Activated naive CD4-positive, alpha-beta T cell treated with anti-CD3 and anti-CD28 coated beads for 36 hours (primary cell): ENCODE measurements around the gene NUDT3. TPM values are rescaled to one million over a fixed set of nuclear protein-coding genes. Genes with fewer than 3 reads are reported as not detected.

Experiments
- CTCF ChIA-PET: fragments of 350-600 bp; sonication (Branson Sonifier 250); formaldehyde crosslinking; loops from one replicate; lab custom pipeline; 2021; ENCODE audit warnings: antibody characterized with exemption; lab: Charles Lee
- DNase-seq: peaks from one replicate; pipeline ENCODE4 v3.0.0-alpha.2; 2020
- H3K27ac Mint-ChIP-seq: one replicate; pipeline ENCODE4 v1.8.0; 2021; ENCODE audit warnings: mild to moderate bottlenecking, mixed read lengths
- H3K27me3 Mint-ChIP-seq: one replicate; pipeline ENCODE4 v1.8.0; 2021; ENCODE audit warnings: low read depth, mixed read lengths
- H3K36me3 Mint-ChIP-seq: one replicate; pipeline ENCODE4 v1.8.0; 2021; ENCODE audit warnings: low read depth, mixed read lengths
- H3K4me1 Mint-ChIP-seq: one replicate; pipeline ENCODE4 v1.8.0; 2021; ENCODE audit warnings: low read depth, mixed read lengths
- H3K4me3 Mint-ChIP-seq: one replicate; pipeline ENCODE4 v1.8.0; 2021; ENCODE audit warnings: mild to moderate bottlenecking, moderate library complexity, mixed read lengths
- H3K9me3 Mint-ChIP-seq: one replicate; pipeline ENCODE4 v1.8.0; 2021; ENCODE audit warnings: mixed read lengths
- intact Hi-C: fragments of 100-400 bp; cut with micrococcal nuclease; formaldehyde crosslinking; loops from one replicate; pipeline ENCODE4 v1.15.1; 2023
- total RNA-seq, 2 experiments: library from RNA; stranded (reverse); gene quantifications; one replicate each; pipeline ENCODE4 v1.2.3, GENCODE V29; 2021

Gene NUDT3
- total RNA-seq, 2 experiments from 2014 or later, result 14.0 to 14.3 TPM

DNA sequence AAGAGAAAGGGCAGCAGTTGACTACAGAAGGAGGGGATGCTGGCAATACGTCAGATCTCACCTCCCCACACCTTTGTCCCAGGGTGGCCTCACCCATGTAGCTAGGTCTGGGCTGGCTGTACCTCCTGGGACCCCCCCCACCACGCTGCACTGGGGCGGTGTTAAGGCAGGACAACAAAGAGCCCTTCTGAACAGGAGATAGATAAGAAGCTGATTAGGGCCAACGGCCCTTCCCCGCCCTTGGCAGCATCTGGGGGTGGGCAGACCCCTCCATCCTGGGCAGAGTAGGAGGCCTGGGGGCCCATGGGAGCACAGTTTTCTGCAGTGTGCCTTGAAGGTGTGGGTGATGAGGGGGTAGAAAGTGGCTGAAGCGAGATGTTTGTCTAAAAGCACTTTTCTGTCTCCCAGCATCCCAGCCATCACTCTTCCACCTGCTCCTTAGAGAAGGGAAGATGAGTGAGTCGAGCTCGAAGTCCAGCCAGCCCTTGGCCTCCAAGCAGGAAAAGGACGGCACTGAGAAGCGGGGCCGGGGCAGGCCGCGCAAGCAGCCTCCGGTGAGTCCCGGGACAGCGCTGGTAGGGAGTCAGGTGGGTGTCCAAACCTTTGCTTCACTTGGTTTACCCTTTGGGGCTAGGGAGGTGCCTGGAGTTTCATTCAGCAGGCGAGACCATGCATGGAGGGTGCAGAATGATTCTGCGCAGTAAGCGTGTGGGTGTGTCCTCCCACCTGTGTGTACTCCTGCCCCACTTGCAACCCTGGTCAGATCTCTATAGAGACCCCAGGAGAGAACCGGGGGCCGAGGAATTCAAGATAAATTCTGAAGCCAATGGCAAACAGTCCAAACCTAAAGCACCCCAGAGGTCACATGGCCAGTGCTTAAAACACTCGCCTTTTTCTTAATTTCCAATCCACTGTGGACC, 151.9 kb downstream of the NUDT3 start:
- intact Hi-C loops, result loop anchor here (10.0 kb wide), 1 partner anchor 1046 kb away; the partner anchor contains the start of gene COL11A2
- CTCF ChIA-PET, result interaction anchor here (1.5 kb wide), 1 partner anchor 45 kb away, joined by 11 read pairs; no protein-coding TSS in a partner anchor
- no peak for DNase-seq
- H3K27me3 Mint-ChIP-seq, result no peaks in the 10 kb centered on the region
- no peaks in the 10 kb centered on the region for H3K9me3 Mint-ChIP-seq
- H3K4me1 Mint-ChIP-seq, result peaks cover 76% of the 10 kb centered on the region
- H3K36me3 Mint-ChIP-seq, result peaks cover 62% of the 10 kb centered on the region
- H3K27ac Mint-ChIP-seq, result peak overlapping the region; percentile 97
- H3K4me3 Mint-ChIP-seq, result no peak overlapping the region

DNA sequence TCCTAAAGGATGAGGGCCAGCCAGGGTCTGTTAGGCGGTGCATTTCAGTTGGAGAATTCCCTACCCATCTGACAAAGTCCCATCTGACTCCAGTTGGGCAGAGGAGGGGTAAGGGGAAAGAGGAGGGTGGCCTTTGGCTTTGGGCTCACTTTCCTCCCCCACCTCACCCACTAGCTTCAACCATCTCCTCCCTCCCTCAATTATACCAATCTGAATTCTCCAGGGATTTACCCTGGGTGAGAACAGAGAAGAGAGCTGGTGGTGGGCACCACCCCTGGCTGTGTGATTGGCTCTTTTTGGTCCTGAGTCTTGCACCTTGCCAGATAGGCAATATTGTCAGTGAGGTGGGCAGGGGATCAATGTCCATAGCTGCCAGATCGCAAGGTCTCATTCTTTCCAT, 152.6 kb downstream of the NUDT3 start:
- CTCF ChIA-PET, result interaction anchor here (1.5 kb wide), 1 partner anchor 44 kb away, joined by 11 read pairs; no protein-coding TSS in a partner anchor
- intact Hi-C loops, result loop anchor here (5.0 to 10.0 kb wide), 3 partner anchors 58 to 1045 kb away; partner anchors contain the start of genes COL11A2 and CUTA
- no peaks in the 10 kb centered on the region for H3K9me3 Mint-ChIP-seq

DNA sequence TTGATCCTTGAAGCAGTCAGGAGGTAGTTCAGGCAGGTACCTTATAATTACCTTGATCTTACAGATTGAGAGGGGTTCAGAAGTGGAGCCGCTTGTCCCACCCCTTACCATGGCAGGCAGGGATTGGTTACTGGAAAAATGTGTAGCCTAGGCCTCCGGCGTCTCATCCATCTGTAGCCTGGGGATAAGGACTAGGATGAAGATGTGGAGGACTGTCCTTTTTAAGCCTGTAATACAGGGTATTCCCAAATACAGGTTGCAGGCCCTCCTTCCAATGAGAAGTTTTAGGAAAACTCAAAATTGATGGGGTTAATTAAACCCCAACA, 153.0 kb downstream of the NUDT3 start:
- peak overlapping the region; percentile 97 for H3K27ac Mint-ChIP-seq
- CTCF ChIA-PET, result interaction anchor here (1.5 kb wide), 1 partner anchor 44 kb away, joined by 11 read pairs; no protein-coding TSS in a partner anchor
- no peak for DNase-seq
- peaks cover 65% of the 10 kb centered on the region for H3K4me1 Mint-ChIP-seq
- H3K36me3 Mint-ChIP-seq, result peaks cover 52% of the 10 kb centered on the region
- intact Hi-C loops, result loop anchor here (5.0 kb wide), 2 partner anchors 57 to 822 kb away; partner anchors contain the start of gene CUTA
- H3K27me3 Mint-ChIP-seq, result no peaks in the 10 kb centered on the region
- H3K4me3 Mint-ChIP-seq, result peak overlapping the region; percentile 91
- no peaks in the 10 kb centered on the region for H3K9me3 Mint-ChIP-seq

More for the DNA sequence above, 152.6 kb downstream of the NUDT3 start:
- Mint-ChIP-seq H3K4me3 (peak overlapping the region; percentile 91), H3K4me1 (peaks cover 69% of the 10 kb centered on the region), H3K27me3 (no peaks in the 10 kb centered on the region), H3K36me3 (peaks cover 55% of the 10 kb centered on the region), H3K27ac (peak overlapping the region; percentile 97)
- no peak for DNase-seq

DNA sequence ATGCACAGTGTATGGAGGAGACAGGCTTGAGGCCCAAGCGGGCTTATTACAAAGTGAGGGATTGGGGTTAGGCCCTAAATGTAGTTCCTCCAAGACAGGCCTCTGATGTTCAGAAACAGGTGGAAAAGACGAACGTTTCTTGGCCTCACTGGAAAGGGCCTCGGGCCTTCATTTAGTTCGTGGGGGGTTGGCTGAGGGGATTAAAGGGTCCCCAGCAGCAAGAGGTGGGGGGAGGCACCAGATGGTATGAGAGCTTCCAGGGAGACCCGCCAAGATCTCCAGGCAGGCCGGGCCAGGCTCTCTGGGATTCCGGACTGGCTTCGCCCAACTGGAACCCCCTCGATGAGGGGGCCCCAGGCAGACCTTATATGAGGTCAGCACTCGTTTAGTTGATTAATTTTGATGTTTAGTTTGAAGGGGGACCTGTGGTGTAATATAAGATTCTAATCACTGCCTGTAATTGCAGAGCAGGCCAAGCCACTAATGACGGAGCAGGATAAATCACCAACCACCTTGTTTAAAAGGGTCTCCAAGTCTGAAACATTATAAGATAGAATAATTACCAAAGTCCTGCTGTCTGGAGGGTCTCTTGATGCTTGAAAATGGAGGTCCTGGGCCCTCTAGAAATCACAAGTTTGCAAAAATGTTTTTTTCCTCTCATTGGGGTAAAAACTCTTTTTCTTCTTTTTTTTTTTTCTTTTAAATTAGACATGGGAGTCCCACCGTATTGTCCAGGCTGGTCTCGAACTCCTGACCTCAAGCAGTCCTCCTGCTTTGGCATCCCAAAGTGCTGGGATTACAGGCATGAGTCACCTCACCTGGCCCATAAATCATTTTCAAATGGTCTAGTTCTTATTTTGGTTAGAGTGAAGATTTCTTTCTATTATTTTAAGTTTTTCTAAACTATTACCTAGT, 153.6 kb downstream of the NUDT3 start:
- CTCF ChIA-PET, result no interaction called here
- H3K27me3 Mint-ChIP-seq, result no peaks in the 10 kb centered on the region
- H3K36me3 Mint-ChIP-seq, result peaks cover 49% of the 10 kb centered on the region
- H3K27ac Mint-ChIP-seq, result peak overlapping the region; percentile 97
- intact Hi-C loops, result loop anchor here (1.0 to 5.0 kb wide), 3 partner anchors 9 to 822 kb away; partner anchors contain the start of gene CUTA
- H3K4me1 Mint-ChIP-seq, result peaks cover 65% of the 10 kb centered on the region
- no peaks in the 10 kb centered on the region for H3K9me3 Mint-ChIP-seq
- no peak for DNase-seq
- H3K4me3 Mint-ChIP-seq, result peak overlapping the region; percentile 91

DNA sequence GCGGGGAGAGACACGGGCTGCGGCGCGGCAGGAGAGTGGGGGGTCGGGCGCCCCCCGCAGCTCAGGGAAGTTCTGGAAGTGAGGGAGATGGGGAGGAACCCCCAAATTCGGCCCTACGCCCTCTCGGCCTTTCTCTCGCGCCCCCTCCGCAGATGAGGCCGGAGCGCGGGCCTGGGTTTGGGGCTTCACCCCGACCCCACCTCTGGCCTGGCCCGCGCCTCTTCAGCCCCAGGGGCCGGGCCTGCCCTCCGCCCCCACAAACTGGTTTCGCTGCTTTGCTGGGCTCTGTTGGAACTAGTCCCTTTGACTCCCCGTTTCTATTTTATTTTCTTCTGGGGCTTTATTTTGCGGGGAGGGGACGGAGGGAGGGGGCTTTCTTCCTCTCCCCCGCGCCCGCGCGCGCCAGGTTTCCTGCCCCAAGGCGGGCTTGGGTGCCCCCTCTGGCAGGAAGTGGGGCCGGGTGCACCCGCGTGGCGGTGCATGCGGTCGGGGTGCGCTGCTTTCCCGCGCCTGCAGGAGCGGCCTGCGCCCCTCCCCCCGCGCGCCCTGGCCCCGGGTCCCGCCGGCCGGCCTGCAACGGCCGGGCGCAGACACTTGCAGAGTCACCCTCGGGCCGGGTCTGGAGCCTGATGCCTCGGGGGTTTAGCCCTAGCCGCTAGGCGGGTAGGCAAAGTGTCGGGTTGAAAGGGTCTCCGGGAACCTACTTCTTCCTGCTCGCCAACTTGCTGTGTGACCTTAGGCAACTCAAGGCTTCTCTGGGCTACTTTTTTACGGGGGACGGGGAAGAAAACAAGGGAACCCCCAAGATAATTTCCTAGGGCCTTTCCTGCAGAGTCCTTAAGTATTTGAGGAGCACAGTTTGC, 154.5 kb downstream of the NUDT3 start:
- peak overlapping the region; percentile 91 for H3K4me3 Mint-ChIP-seq
- peaks cover 41% of the 10 kb centered on the region for H3K36me3 Mint-ChIP-seq
- H3K9me3 Mint-ChIP-seq, result no peaks in the 10 kb centered on the region
- peak; percentile 83 for DNase-seq
- peaks cover 58% of the 10 kb centered on the region for H3K4me1 Mint-ChIP-seq
- H3K27me3 Mint-ChIP-seq, result no peaks in the 10 kb centered on the region
- intact Hi-C loops, result loop anchor here (1.0 to 5.0 kb wide), 4 partner anchors 10 to 821 kb away; partner anchors contain the start of gene CUTA
- CTCF ChIA-PET, result interaction anchor here (1.5 kb wide), 1 partner anchor 42 kb away, joined by 9 read pairs; no protein-coding TSS in a partner anchor
- peak overlapping the region; percentile 97 for H3K27ac Mint-ChIP-seq

DNA sequence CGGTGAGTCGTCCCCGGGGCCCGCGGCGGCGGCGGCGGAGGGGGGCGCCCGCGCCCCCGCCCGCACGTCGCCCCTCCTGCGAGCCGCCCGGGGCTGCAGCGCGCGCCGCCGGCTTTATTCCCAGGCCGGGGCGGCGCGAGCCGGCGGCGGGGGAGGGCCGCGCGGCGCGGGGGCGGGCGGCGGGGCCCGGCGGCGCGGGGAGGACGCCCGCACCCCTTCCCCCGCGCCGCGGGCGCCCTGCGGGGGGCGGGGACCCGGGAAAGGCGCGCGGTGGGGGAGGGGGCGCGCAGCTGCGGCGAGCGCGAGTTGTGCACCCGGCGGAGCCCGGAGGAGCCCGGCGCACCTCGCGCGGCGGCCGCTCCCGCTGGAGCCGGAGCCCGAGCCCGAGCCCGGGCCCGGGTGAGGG, 155.2 kb downstream of the NUDT3 start:
- Mint-ChIP-seq H3K4me1 (peaks cover 51% of the 10 kb centered on the region), H3K9me3 (no peaks in the 10 kb centered on the region), H3K4me3 (peak overlapping the region; percentile 91), H3K36me3 (peaks cover 35% of the 10 kb centered on the region), H3K27me3 (no peaks in the 10 kb centered on the region), H3K27ac (no peak overlapping the region)
- DNase-seq, result no peak
- CTCF ChIA-PET, result interaction anchor here (1.5 kb wide), 1 partner anchor 41 kb away, joined by 9 read pairs; no protein-coding TSS in a partner anchor
- intact Hi-C loops, result loop anchor here (2.0 to 5.0 kb wide), 3 partner anchors 55 to 820 kb away; partner anchors contain the start of gene CUTA

DNA sequence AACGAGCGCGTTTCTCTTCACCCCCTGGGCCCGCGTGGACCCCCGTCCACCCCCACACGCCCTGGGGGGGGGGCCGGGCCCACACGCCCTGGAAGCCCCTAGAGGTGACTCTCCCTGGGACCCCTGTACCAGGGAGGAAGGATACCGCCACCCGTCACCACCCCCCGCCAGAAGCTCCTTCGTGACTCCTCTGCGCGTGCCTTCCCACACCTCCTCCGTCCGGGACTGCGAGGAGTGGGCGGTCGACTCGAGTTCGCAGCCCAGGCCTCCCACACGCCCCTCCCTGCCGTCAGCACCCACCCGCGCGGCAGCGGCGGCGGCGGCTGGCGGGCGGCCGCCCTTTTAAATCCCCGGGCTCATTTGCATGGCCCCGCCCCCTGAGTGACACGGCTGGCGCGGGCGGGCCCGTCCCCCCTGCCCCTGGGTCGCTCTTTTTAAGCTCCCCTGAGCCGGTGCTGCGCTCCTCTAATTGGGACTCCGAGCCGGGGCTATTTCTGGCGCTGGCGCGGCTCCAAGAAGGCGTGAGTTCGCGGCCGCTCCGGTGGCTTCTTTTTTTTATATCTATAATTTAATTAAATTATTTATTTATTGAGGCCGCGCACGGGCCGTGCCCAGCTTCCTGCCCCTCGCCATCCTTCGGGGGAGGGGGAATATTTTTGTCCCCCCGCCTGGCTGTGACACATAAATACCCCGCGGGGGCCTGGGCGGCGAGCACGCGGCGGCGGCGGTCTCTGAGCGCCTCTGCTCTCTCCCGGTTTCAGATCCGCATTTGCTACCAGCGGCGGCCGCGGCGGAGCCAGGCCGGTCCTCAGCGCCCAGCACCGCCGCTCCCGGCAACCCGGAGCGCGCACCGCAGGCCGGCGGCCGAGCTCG, 155.8 kb downstream of the NUDT3 start, which contains the start of gene HMGA1:
TSS of gene HMGA1 (plus strand) at position 431 of the 873 bp plus-strand sequence. CDS start 3,908 bp downstream, outside the sequence.
- H3K27ac Mint-ChIP-seq, result peak within 1 kb of the TSS; percentile 93
- peak; percentile 89 for DNase-seq
- H3K27me3 Mint-ChIP-seq, result no peaks in the 10 kb centered on the region
- H3K36me3 Mint-ChIP-seq, result peaks cover 29% of the 10 kb centered on the region
- CTCF ChIA-PET, result interaction anchor here (1.5 kb wide), 1 partner anchor 40 kb away, joined by 9 read pairs; no protein-coding TSS in a partner anchor
- intact Hi-C loops, result loop anchor here (1.0 to 5.0 kb wide), 5 partner anchors 12 to 819 kb away; partner anchors contain the start of gene CUTA
- peak within 1 kb of the TSS; percentile 91 for H3K4me3 Mint-ChIP-seq
- peaks cover 45% of the 10 kb centered on the region for H3K4me1 Mint-ChIP-seq
- H3K9me3 Mint-ChIP-seq, result no peaks in the 10 kb centered on the region

DNA sequence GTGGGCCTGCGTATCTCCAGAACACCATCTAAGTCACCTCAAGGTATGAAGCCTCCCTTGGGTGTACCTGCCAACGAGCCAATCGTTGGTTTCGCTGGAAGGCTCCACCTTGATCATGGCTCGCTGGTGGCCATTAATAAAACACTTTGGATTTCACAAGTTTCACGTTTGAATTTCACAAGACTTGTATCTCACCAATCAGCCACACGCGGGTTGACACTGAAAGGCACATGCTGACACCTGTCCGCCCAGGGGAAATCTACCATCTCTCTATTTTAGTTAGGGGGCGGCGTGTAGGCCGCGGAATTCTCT, 156.4 kb downstream of the NUDT3 start:
- Mint-ChIP-seq H3K27me3 (no peaks in the 10 kb centered on the region), H3K4me1 (peaks cover 39% of the 10 kb centered on the region), H3K36me3 (peaks cover 23% of the 10 kb centered on the region), H3K27ac (peak overlapping the region; percentile 93), H3K9me3 (no peaks in the 10 kb centered on the region), H3K4me3 (peak overlapping the region; percentile 83)
- CTCF ChIA-PET, result interaction anchor here (1.5 kb wide), 1 partner anchor 40 kb away, joined by 9 read pairs; no protein-coding TSS in a partner anchor
- intact Hi-C loops, result loop anchor here (1.0 to 5.0 kb wide), 5 partner anchors 12 to 819 kb away; partner anchors contain the start of gene CUTA
- DNase-seq, result peak; percentile 62

DNA sequence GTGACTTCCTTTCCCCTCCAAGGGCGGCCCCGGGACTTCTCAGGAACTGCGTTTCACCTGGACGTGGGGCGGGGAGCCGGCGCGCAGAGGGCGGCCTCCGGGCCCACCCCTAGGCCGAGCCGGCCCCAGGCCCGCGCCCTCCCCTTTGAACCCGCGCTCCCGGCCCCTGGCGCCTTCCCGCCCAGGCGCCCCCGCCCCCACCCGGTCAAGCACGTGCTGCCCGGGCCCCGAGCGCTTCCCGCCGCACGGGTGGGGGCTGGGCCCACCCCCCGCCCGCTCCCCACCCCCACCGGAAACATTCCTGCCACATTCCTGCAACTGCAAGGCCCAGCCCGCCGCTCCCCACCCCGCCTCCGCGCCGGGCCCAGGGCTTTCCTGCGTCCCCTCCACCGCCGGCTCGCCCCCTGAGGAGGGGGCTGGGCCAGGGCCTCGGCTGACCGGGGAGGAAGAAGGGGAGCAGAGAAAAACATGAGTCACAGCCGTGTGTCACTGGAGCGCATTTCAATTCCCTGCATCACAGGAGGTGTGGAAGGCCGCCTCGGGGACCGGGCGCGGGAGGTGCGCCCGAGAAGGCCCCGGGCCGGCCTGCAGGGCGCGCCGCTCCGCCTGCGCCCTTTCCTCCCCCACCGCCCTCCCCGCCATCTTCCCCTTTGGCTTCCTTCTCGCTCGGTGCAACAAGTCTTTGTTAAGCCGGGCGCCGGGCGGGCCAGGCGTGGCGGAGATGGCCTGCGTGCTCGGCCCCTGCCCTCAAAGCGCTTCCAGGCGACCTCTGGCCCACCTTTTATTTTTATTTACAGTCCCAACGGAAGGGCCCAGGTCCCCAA, 156.9 kb downstream of the NUDT3 start:
- CTCF ChIA-PET, result no interaction called here
- peaks cover 33% of the 10 kb centered on the region for H3K4me1 Mint-ChIP-seq
- peaks cover 17% of the 10 kb centered on the region for H3K36me3 Mint-ChIP-seq
- intact Hi-C loops, result loop anchor here (1.0 to 5.0 kb wide), 5 partner anchors 11 to 818 kb away; partner anchors contain the start of gene CUTA
- peak; percentile 80 for DNase-seq
- no peaks in the 10 kb centered on the region for H3K9me3 Mint-ChIP-seq
- peak overlapping the region; percentile 93 for H3K27ac Mint-ChIP-seq
- H3K27me3 Mint-ChIP-seq, result no peaks in the 10 kb centered on the region
- peak overlapping the region; percentile 83 for H3K4me3 Mint-ChIP-seq
